Breast epithelium (tissue), 3 donors: ENCODE data around the gene MATN1.

Source experiments
- POLR2A ChIP-seq: fragments of 450-650 bp; IDR thresholded peaks from one replicate; pipeline ENCODE4 v1.6.1; 2016; ENCODE audit warnings: antibody characterized with exemption, mild to moderate bottlenecking, moderate library complexity
- POLR2AphosphoS5 ChIP-seq, 3 donors: sonication (generic); formaldehyde crosslinking; IDR thresholded peaks; one replicate each; pipeline ENCODE4 v1.6.1; 2017; ENCODE audit warnings: antibody characterized with exemption in 3 of 3
- TF ChIP-seq, protein P1 (sequence below), 3 donors: fragments of 450-650 bp; IDR thresholded peaks; one replicate each; pipeline ENCODE4 v1.5.1; 2016 to 2017; ENCODE audit warnings: antibody characterized with exemption in 3 of 3, mild to moderate bottlenecking in 3 of 3, moderate library complexity in 3 of 3

DNA sequence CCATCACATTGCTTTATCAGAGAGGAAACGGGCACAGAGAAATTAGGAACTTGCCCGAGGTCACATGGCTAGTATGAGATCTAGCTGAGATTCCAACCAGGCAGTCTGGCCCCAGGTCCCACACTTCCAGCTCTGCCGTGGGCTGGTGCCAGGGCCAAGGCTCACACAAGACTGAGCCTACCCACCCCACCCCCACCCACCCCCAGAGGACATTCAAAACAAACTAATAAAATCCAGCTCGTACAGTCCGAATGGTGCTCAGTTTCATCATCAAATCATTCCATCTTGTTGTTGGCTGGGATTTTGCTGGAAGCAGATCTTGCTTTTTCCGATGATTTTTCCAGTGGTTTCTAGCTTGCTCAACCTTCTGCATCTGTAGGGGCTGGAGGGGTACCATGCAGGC, 27.9 kb downstream of the MATN1 start:
- TF ChIP-seq, protein P1, sequence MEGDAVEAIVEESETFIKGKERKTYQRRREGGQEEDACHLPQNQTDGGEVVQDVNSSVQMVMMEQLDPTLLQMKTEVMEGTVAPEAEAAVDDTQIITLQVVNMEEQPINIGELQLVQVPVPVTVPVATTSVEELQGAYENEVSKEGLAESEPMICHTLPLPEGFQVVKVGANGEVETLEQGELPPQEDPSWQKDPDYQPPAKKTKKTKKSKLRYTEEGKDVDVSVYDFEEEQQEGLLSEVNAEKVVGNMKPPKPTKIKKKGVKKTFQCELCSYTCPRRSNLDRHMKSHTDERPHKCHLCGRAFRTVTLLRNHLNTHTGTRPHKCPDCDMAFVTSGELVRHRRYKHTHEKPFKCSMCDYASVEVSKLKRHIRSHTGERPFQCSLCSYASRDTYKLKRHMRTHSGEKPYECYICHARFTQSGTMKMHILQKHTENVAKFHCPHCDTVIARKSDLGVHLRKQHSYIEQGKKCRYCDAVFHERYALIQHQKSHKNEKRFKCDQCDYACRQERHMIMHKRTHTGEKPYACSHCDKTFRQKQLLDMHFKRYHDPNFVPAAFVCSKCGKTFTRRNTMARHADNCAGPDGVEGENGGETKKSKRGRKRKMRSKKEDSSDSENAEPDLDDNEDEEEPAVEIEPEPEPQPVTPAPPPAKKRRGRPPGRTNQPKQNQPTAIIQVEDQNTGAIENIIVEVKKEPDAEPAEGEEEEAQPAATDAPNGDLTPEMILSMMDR (IDR thresholded peaks at IDR 0.05), result no peak
- TF ChIP-seq POLR2AphosphoS5 (IDR thresholded peaks at IDR 0.05) (peak in 2 of 3 donors; percentile 36 to 52), POLR2A (no peak)
